Upper lobe of right lung (tissue), 1 donor: Measurements from ENCODE around the gene LEMD3. TPM values are rescaled to one million over a fixed set of nuclear protein-coding genes. Genes with fewer than 3 reads are reported as not detected.

ENCODE experiments used
- ATAC-seq: fragments of 200-7000 bp; cut with Tn5 transposase; one replicate; pipeline ENCODE4 v1.9.1; 2020; ENCODE audit warnings: mild to moderate bottlenecking, moderate library complexity
- DNase-seq: peaks from one replicate; pipeline ENCODE4 v3.0.0-alpha.2; 2020
- H3K27ac ChIP-seq: fragments of 200-600 bp; one replicate; pipeline ENCODE4 v1.8.0; 2022
- H3K27me3 ChIP-seq: fragments of 200-600 bp; one replicate; pipeline ENCODE4 v1.8.0; 2022; ENCODE audit warnings: mild to moderate bottlenecking
- H3K36me3 ChIP-seq: fragments of 200-600 bp; one replicate; pipeline ENCODE4 v1.8.0; 2022
- H3K4me1 ChIP-seq: fragments of 200-600 bp; one replicate; pipeline ENCODE4 v1.8.0; 2022
- H3K4me3 ChIP-seq: fragments of 200-600 bp; one replicate; pipeline ENCODE4 v1.8.0; 2022; ENCODE audit warnings: mild to moderate bottlenecking
- H3K9me3 ChIP-seq: fragments of 200-600 bp; one replicate; pipeline ENCODE4 v1.8.0; 2022
- CTCF ChIP-seq: fragments of 200-600 bp; IDR thresholded peaks from one replicate; pipeline ENCODE4 v1.8.0; 2022; ENCODE audit warnings: antibody characterized with exemption
- intact Hi-C: fragments of 100-400 bp; cut with DNase I; formaldehyde crosslinking; loops from one replicate; pipeline ENCODE4 v1.11.0; 2022
- total RNA-seq: library from RNA; stranded (reverse); fragmentation: NEBNext Ultra II Directional; extraction: Animal tissue kit (Norgen Biotek cat#: 25700); gene quantifications from one replicate; pipeline ENCODE4 v1.2.1, GENCODE V29; 2021
- donor health status: DM: no; HTN: yes; CAD: no; lungs with severe emphysema.

The LEMD3 gene
- total RNA-seq, 1 donor from 2014 or later, result 33.1 TPM

GRCh38 chr12:65232476-65233077, 63.2 kb downstream of the LEMD3 start:
- no peak for ATAC-seq
- Histone ChIP-seq H3K9me3 (peaks cover 4% of the 10 kb centered on the region), H3K27me3 (no peaks in the 10 kb centered on the region), H3K27ac (no peak overlapping the region), H3K4me3 (no peak overlapping the region), H3K36me3 (no peaks in the 10 kb centered on the region), H3K4me1 (no peaks in the 10 kb centered on the region)
- DNase-seq, result no peak
- TF ChIP-seq CTCF, result peak; percentile 54
- intact Hi-C loops, result no loop called here

- intact Hi-C loops, result no loop called here
- H3K4me3 ChIP-seq, result no peak overlapping the region
- no peak for TF ChIP-seq CTCF
- DNase-seq, result no peak
- no peaks in the 10 kb centered on the region for H3K9me3 ChIP-seq
- no peak overlapping the region for H3K27ac ChIP-seq
- peaks cover 23% of the 10 kb centered on the region for H3K36me3 ChIP-seq
- H3K4me1 ChIP-seq, result no peaks in the 10 kb centered on the region
- no peaks in the 10 kb centered on the region for H3K27me3 ChIP-seq
- no peak for ATAC-seq
Observed at GRCh38 chr12:65237153-65237552, 67.8 kb downstream of the LEMD3 start.

GRCh38 chr12:65238609-65239008, 69.2 kb downstream of the LEMD3 start:
- intact Hi-C loops, result no loop called here
- ATAC-seq, result no peak
- no peak overlapping the region for H3K27ac ChIP-seq

GRCh38 chr12:65248656-65249633, 79.6 kb downstream of the LEMD3 start:
- ATAC-seq (no peak), DNase-seq (no peak)
- Histone ChIP-seq H3K4me1 (no peaks in the 10 kb centered on the region), H3K4me3 (no peak overlapping the region), H3K27me3 (no peaks in the 10 kb centered on the region), H3K27ac (no peak overlapping the region), H3K36me3 (peaks cover 26% of the 10 kb centered on the region), H3K9me3 (no peaks in the 10 kb centered on the region)
- TF ChIP-seq CTCF, result no peak
- intact Hi-C loops, result no loop called here

More at GRCh38 chr12:65238609-65239008, 69.2 kb downstream of the LEMD3 start:
- TF ChIP-seq CTCF, result no peak
- Histone ChIP-seq H3K9me3 (no peaks in the 10 kb centered on the region), H3K36me3 (peaks cover 38% of the 10 kb centered on the region), H3K4me1 (no peaks in the 10 kb centered on the region), H3K4me3 (no peak overlapping the region), H3K27me3 (no peaks in the 10 kb centered on the region)
- DNase-seq, result no peak

- Histone ChIP-seq H3K27me3 (no peaks in the 10 kb centered on the region), H3K4me1 (no peaks in the 10 kb centered on the region), H3K36me3 (no peaks in the 10 kb centered on the region), H3K27ac (no peak overlapping the region), H3K4me3 (no peak overlapping the region), H3K9me3 (no peaks in the 10 kb centered on the region)
- TF ChIP-seq CTCF, result no peak
- ATAC-seq (no peak), DNase-seq (no peak)
- intact Hi-C loops, result no loop called here
Observed at GRCh38 chr12:65252515-65252914, 83.1 kb downstream of the LEMD3 start.
